OCI-LY1 (cell line): ENCODE measurements around the gene SSMEM1.
"Not testable (repeated sequence)": the region's sequence is repeated elsewhere in the genome, so short reads cannot be mapped to it uniquely, and the experiment has no call there.

Experiments used
- H2AFZ ChIP-seq: fragments of 200-600 bp; sonication (generic), shearing (Covaris generic); 2 replicates; pipeline ENCODE4 v1.6.0; 2014; ENCODE audit warnings: antibody characterized with exemption, mild to moderate bottlenecking, low read length
- H3F3A ChIP-seq: fragments of 200-600 bp; sonication (generic), shearing (Covaris generic); 2 replicates; pipeline ENCODE4 v1.6.0; 2014; ENCODE audit warnings: mild to moderate bottlenecking, antibody characterized with exemption, low read length, moderate library complexity; ENCODE audit not compliant: insufficient read depth
- H3K27ac ChIP-seq: fragments of 200-600 bp; sonication (generic); 2 replicates; pipeline ENCODE4 v1.5.1; 2014; ENCODE audit warnings: low read length, mixed run types, mild to moderate bottlenecking, low read depth; ENCODE audit not compliant: poor library complexity, severe bottlenecking
- H3K27me3 ChIP-seq: fragments of 200-600 bp; sonication (generic); 2 replicates; pipeline ENCODE4 v1.6.0; 2014; ENCODE audit warnings: antibody characterized with exemption, mild to moderate bottlenecking, low read length, moderate library complexity; ENCODE audit not compliant: insufficient read depth
- H3K36me3 ChIP-seq: fragments of 200-600 bp; sonication (generic); 2 replicates; pipeline ENCODE4 v1.6.1; 2014; ENCODE audit warnings: mild to moderate bottlenecking, antibody characterized with exemption, low read length, moderate library complexity, mixed read lengths; ENCODE audit not compliant: insufficient read depth
- H3K4me1 ChIP-seq: fragments of 200-600 bp; sonication (generic); 2 replicates; pipeline ENCODE4 v1.5.1; 2014; ENCODE audit warnings: mild to moderate bottlenecking, low read length, moderate library complexity; ENCODE audit not compliant: insufficient read depth, severe bottlenecking
- H3K4me2 ChIP-seq: fragments of 200-600 bp; sonication (generic), shearing (Covaris generic); 2 replicates; pipeline ENCODE4 v1.6.1; 2014; ENCODE audit warnings: low read length
- H3K4me3 ChIP-seq: fragments of 200-600 bp; sonication (generic); 2 replicates; pipeline ENCODE4 v1.5.1; 2014; ENCODE audit warnings: low read length, low read depth, mild to moderate bottlenecking, mixed read lengths; ENCODE audit not compliant: poor library complexity, severe bottlenecking
- H3K79me2 ChIP-seq: fragments of 200-600 bp; shearing (Covaris generic); 2 replicates; pipeline ENCODE4 v1.6.1; 2016; ENCODE audit warnings: mixed run types, low read length, mixed read lengths; ENCODE audit not compliant: insufficient read depth
- H3K9ac ChIP-seq: fragments of 200-600 bp; sonication (generic), shearing (Covaris generic); 2 replicates; pipeline ENCODE4 v1.6.1; 2014; ENCODE audit warnings: mild to moderate bottlenecking, low read length, mixed read lengths
- H3K9me2 ChIP-seq: fragments of 200-600 bp; sonication (generic), shearing (Covaris generic); 2 replicates; pipeline ENCODE4 v1.6.1; 2014; ENCODE audit warnings: low read depth, mild to moderate bottlenecking, low read length, mixed read lengths
- H3K9me3 ChIP-seq: fragments of 200-600 bp; shearing (Covaris generic); 2 replicates; pipeline ENCODE4 v1.6.1; 2014; ENCODE audit warnings: low read length, mixed read lengths
- H4K20me1 ChIP-seq: fragments of 200-600 bp; sonication (generic), shearing (Covaris generic); 2 replicates; pipeline ENCODE4 v1.6.0; 2016; ENCODE audit warnings: mild to moderate bottlenecking, low read length; ENCODE audit not compliant: insufficient read depth
- CTCF ChIP-seq: fragments of 200-600 bp; sonication (generic), shearing (Covaris generic); IDR thresholded peaks from 2 replicates; pipeline ENCODE4 v1.5.1; 2017; ENCODE audit warnings: mild to moderate bottlenecking, antibody characterized with exemption, low read length, moderate library complexity, mixed read lengths
- EZH2 ChIP-seq: fragments of 200-600 bp; sonication (generic), shearing (Covaris generic); IDR thresholded peaks from 2 replicates; pipeline ENCODE4 v1.8.0; 2017; ENCODE audit warnings: borderline replicate concordance, mixed run types, mild to moderate bottlenecking, antibody characterized with exemption, low read length, moderate library complexity, mixed read lengths

The SSMEM1 gene

GRCh38 chr7:130242198-130243014, 34.7 kb downstream of the SSMEM1 start:
- Histone ChIP-seq H3K9me2 (no peaks in the 10 kb centered on the region), H3K4me3 (no peak overlapping the region), H3K4me2 (no peak overlapping the region), H3K27me3 (no peaks in the 10 kb centered on the region), H3K4me1 (peaks cover 14% of the 10 kb centered on the region), H3K27ac (no peak overlapping the region), H3K9me3 (no peaks in the 10 kb centered on the region), H3K9ac (no peak overlapping the region), H4K20me1 (no peaks in the 10 kb centered on the region), H3K79me2 (no peaks in the 10 kb centered on the region), H3K36me3 (no peaks in the 10 kb centered on the region; the same call in 1 of the 2 replicates), H3F3A (no peaks in the 10 kb centered on the region), H2AFZ (no peak overlapping the region)
- peak; percentile 100 for TF ChIP-seq CTCF
- TF ChIP-seq EZH2, result no peak

- H3K36me3 ChIP-seq, H3K79me2 ChIP-seq, H2AFZ ChIP-seq, H3K27ac ChIP-seq, H3F3A ChIP-seq, H4K20me1 ChIP-seq, H3K9me3 ChIP-seq, H3K27me3 ChIP-seq, H3K4me2 ChIP-seq, H3K9me2 ChIP-seq, H3K4me3 ChIP-seq, H3K9ac ChIP-seq: not testable (repeated sequence)
- H3K4me1 ChIP-seq, result peaks cover 14% of the 10 kb centered on the region
Observed at GRCh38 chr7:130243486-130243885, 35.8 kb downstream of the SSMEM1 start.

GRCh38 chr7:130246491-130246890, 38.8 kb downstream of the SSMEM1 start:
- not testable (repeated sequence) for H3K4me3 ChIP-seq, H3K9me2 ChIP-seq, H3K9ac ChIP-seq, H3F3A ChIP-seq, H2AFZ ChIP-seq, H3K79me2 ChIP-seq, H3K4me2 ChIP-seq, H4K20me1 ChIP-seq, H3K9me3 ChIP-seq, H3K27ac ChIP-seq, H3K36me3 ChIP-seq, H3K27me3 ChIP-seq
- H3K4me1 ChIP-seq, result peaks cover 14% of the 10 kb centered on the region

GRCh38 chr7:130248842-130249241, 41.2 kb downstream of the SSMEM1 start:
- H3K27me3 ChIP-seq, H3K4me2 ChIP-seq, H3K79me2 ChIP-seq, H3K4me1 ChIP-seq, H3K27ac ChIP-seq, H4K20me1 ChIP-seq, H3K9me3 ChIP-seq, H3K36me3 ChIP-seq, H3K9me2 ChIP-seq, H3F3A ChIP-seq, H3K4me3 ChIP-seq, H2AFZ ChIP-seq, H3K9ac ChIP-seq: not testable (repeated sequence)

GRCh38 chr7:130249626-130250025, 42.0 kb downstream of the SSMEM1 start:
- not testable (repeated sequence) for H3K9ac ChIP-seq, H3F3A ChIP-seq, H4K20me1 ChIP-seq, H2AFZ ChIP-seq, H3K79me2 ChIP-seq, H3K27ac ChIP-seq, H3K4me3 ChIP-seq, H3K9me3 ChIP-seq, H3K9me2 ChIP-seq, H3K4me1 ChIP-seq, H3K27me3 ChIP-seq, H3K36me3 ChIP-seq, H3K4me2 ChIP-seq
